GM18517 (cell line): ENCODE data around the gene ZNF99.
"Not testable (repeated sequence)": the region's sequence is repeated elsewhere in the genome, so short reads cannot be mapped to it uniquely, and the experiment has no call there.

Source experiments
- ATAC-seq: cut with Tn5 transposase; IDR thresholded peaks from one replicate; pipeline ENCODE4 v1.9.1; 2021; ENCODE audit warnings: mild to moderate bottlenecking, moderate library complexity; ENCODE audit not compliant: unreplicated experiment

Gene ZNF99

GRCh38 chr19:22783651-22784410, at the start of gene ZNF99:
TSS of gene ZNF99 (minus strand) at chr19:22784151. CDS start at chr19:22784016, 135 bp downstream.
- ATAC-seq: no peak

GRCh38 chr19:22832031-22832762, 48.2 kb upstream of the ZNF99 start, which contains the start of gene ZNF723:
TSS of gene ZNF723 (plus strand) at chr19:22832291. CDS start at chr19:22832380, 89 bp downstream.
- ATAC-seq: no peak

GRCh38 chr19:22831211-22831610, 47.3 kb upstream of the ZNF99 start:
- ATAC-seq: no peak

GRCh38 chr19:22814124-22814523, 30.2 kb upstream of the ZNF99 start:
- no peak for ATAC-seq

GRCh38 chr19:22807061-22807835, 23.3 kb upstream of the ZNF99 start:
- no peak for ATAC-seq

GRCh38 chr19:22806418-22806817, 22.5 kb upstream of the ZNF99 start:
- no peak for ATAC-seq

GRCh38 chr19:22797040-22797439, 13.1 kb upstream of the ZNF99 start:
- no peak for ATAC-seq

GRCh38 chr19:22792863-22793262, 8.9 kb upstream of the ZNF99 start:
- ATAC-seq: not testable (repeated sequence)

- no peak for ATAC-seq
Measured at GRCh38 chr19:22735911-22736645, 47.9 kb downstream of the ZNF99 start.

- ATAC-seq: no peak
Measured at GRCh38 chr19:22733691-22734090, 50.3 kb downstream of the ZNF99 start.

GRCh38 chr19:22728214-22728613, 55.7 kb downstream of the ZNF99 start:
- ATAC-seq: not testable (repeated sequence)

- ATAC-seq: not testable (repeated sequence)
Measured at GRCh38 chr19:22721533-22721932, 62.4 kb downstream of the ZNF99 start.

- no peak for ATAC-seq
Measured at GRCh38 chr19:22708983-22709382, 75.0 kb downstream of the ZNF99 start.

- ATAC-seq: not testable (repeated sequence)
Measured at GRCh38 chr19:22703096-22703495, 80.9 kb downstream of the ZNF99 start.

- ATAC-seq: not testable (repeated sequence)
Measured at GRCh38 chr19:22702661-22703060, 81.3 kb downstream of the ZNF99 start.
